ENCODE results near the gene CLEC16A. TPM values are rescaled to one million over a fixed set of nuclear protein-coding genes. Genes with fewer than 3 reads are reported as not detected.

The CLEC16A gene
- total RNA-seq, 2 donors from 2014 or later: 46.6 to 47.6 TPM

GRCh38 chr16:11098601-11099390 lies 154.4 kb downstream of the CLEC16A start:
- no peak for ATAC-seq (ENCODE audit: insufficient number of reproducible peaks, low FRiP score, low read depth)
- H3K4me1 ChIP-seq (ENCODE audit: control insufficient read depth in 1 of 2, low read depth in 2 of 2): peaks cover 8 to 54% of the 10 kb centered on the region in 2 donors
- H3K4me3 ChIP-seq: no peak overlapping the region

GRCh38 chr16:11099672-11100205 lies 155.4 kb downstream of the CLEC16A start:
- H3K4me1 ChIP-seq (ENCODE audit: control insufficient read depth in 1 of 2, low read depth in 2 of 2): peaks cover 14 to 52% of the 10 kb centered on the region in 2 donors
- TF ChIP-seq, protein P1, sequence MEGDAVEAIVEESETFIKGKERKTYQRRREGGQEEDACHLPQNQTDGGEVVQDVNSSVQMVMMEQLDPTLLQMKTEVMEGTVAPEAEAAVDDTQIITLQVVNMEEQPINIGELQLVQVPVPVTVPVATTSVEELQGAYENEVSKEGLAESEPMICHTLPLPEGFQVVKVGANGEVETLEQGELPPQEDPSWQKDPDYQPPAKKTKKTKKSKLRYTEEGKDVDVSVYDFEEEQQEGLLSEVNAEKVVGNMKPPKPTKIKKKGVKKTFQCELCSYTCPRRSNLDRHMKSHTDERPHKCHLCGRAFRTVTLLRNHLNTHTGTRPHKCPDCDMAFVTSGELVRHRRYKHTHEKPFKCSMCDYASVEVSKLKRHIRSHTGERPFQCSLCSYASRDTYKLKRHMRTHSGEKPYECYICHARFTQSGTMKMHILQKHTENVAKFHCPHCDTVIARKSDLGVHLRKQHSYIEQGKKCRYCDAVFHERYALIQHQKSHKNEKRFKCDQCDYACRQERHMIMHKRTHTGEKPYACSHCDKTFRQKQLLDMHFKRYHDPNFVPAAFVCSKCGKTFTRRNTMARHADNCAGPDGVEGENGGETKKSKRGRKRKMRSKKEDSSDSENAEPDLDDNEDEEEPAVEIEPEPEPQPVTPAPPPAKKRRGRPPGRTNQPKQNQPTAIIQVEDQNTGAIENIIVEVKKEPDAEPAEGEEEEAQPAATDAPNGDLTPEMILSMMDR (IDR thresholded peaks at IDR 0.05): no peak
- H3K27me3 ChIP-seq (replicated peaks; ENCODE audit: insufficient read depth): no peaks in the 10 kb centered on the region
- H3K27ac ChIP-seq: peak overlapping the region in 1 of 2 donors; percentile 18
- no peak overlapping the region for H3K4me3 ChIP-seq
- no peaks in the 10 kb centered on the region for H3K36me3 ChIP-seq
- ATAC-seq (ENCODE audit: insufficient number of reproducible peaks, low FRiP score, low read depth): no peak
- DNase-seq (ENCODE audit: low spot score): no peak
- no peaks in the 10 kb centered on the region for H3K9me3 ChIP-seq

More at GRCh38 chr16:11098601-11099390, 154.4 kb downstream of the CLEC16A start:
- no peaks in the 10 kb centered on the region for H3K27me3 ChIP-seq (replicated peaks; ENCODE audit: insufficient read depth)
- TF ChIP-seq, protein P1 (IDR thresholded peaks at IDR 0.05): no peak
- no peak for DNase-seq (ENCODE audit: low spot score)
- H3K36me3 ChIP-seq: no peaks in the 10 kb centered on the region
- H3K9me3 ChIP-seq: no peaks in the 10 kb centered on the region
- no peak overlapping the region for H3K27ac ChIP-seq

- DNase-seq (ENCODE audit: low spot score) (no peak), ATAC-seq (ENCODE audit: insufficient number of reproducible peaks, low FRiP score, low read depth) (no peak)
- H3K27ac ChIP-seq: peak overlapping the region in 1 of 2 donors; percentile 18
- no peaks in the 10 kb centered on the region for H3K9me3 ChIP-seq
- H3K4me3 ChIP-seq: no peak overlapping the region
- H3K4me1 ChIP-seq (ENCODE audit: control insufficient read depth in 1 of 2, low read depth in 2 of 2): peaks cover 17 to 52% of the 10 kb centered on the region in 2 donors
- TF ChIP-seq, protein P1 (IDR thresholded peaks at IDR 0.05): peak; percentile 33
- no peaks in the 10 kb centered on the region for H3K36me3 ChIP-seq
- no peaks in the 10 kb centered on the region for H3K27me3 ChIP-seq (replicated peaks; ENCODE audit: insufficient read depth)
Observed at GRCh38 chr16:11100239-11100750, 155.9 kb downstream of the CLEC16A start.

DNA sequence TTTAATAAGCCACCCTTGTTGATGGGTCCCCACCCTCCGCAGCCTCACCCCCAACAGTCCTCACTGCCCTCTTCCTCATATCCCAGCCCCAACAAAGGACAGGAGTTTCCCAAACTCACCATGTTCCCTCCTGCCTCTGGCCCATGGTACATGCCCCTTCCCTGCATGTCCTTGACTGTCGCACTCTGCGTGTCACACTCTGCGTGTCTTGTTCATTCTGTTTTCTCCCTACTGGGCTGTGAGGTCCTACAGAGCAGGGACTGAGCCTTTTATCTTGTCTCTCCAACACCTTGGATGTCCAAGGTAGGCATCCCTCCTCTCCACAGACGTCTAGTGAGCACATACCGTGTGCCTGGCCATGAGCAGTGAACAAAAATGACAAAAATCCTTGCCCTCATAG lies 156.9 kb downstream of the CLEC16A start:
- Histone ChIP-seq H3K27me3 (replicated peaks; ENCODE audit: insufficient read depth) (no peaks in the 10 kb centered on the region), H3K4me1 (ENCODE audit: control insufficient read depth in 1 of 2, low read depth in 2 of 2) (peaks cover 20 to 56% of the 10 kb centered on the region in 2 donors), H3K27ac (no peak overlapping the region), H3K4me3 (no peak overlapping the region), H3K9me3 (no peaks in the 10 kb centered on the region), H3K36me3 (no peaks in the 10 kb centered on the region)
- no peak for ATAC-seq (ENCODE audit: insufficient number of reproducible peaks, low FRiP score, low read depth)
- no peak for DNase-seq (ENCODE audit: low spot score)
- TF ChIP-seq, protein P1 (IDR thresholded peaks at IDR 0.05): no peak
